Medulla oblongata (tissue), 1 donor: ENCODE measurements around the gene PRICKLE3.
"Not testable (repeated sequence)": the region's sequence is repeated elsewhere in the genome, so short reads cannot be mapped to it uniquely, and the experiment has no call there.

Source experiments
- DNase-seq: peaks from one replicate; pipeline ENCODE4 v3.0.0-alpha.2; 2015; ENCODE audit errors: extremely low spot score

Gene PRICKLE3

GRCh38 chrX:49183701-49184281 lies 2.4 kb downstream of the PRICKLE3 start:
- DNase-seq: no peak

DNA sequence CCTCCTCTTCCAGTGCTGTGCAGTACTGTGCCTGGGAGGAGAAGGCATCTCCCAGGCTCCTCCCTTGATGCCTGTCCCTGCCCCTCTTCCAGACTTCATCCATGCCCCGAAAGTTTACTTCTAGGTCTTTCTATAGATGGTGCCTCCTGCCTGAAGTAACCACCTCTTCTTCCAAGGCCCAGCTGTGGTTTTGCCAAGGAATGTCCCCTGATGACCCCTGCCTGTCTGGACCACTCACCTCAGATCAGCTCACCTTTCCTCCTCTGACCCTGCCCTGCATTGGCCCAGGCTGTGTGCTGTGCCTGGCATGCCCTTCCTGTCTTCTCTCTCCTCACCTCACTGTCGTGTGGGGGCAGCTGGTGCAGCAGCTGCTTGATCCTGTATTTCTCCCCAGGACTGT lies 6.8 kb downstream of the PRICKLE3 start:
- DNase-seq: no peak

DNA sequence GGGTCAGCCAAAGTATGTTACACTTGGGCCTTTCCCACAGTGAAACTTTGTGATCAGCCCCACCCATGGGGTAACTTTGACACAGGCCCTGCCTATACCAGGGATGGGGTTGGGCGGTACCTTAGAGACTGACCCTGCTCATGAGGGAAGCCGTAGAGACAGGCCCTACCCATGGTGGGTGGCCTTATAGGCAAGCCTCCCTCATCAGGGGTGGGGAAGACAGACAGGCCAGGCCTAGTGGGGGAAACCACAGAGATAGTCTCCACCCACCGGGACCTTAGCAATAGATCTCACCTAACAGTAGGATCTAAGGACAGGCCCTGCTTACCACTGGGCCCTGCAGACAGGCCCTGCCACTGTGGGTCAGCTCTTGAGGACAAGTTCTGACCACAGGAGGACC lies 7.6 kb downstream of the PRICKLE3 start:
- DNase-seq: no peak

DNA sequence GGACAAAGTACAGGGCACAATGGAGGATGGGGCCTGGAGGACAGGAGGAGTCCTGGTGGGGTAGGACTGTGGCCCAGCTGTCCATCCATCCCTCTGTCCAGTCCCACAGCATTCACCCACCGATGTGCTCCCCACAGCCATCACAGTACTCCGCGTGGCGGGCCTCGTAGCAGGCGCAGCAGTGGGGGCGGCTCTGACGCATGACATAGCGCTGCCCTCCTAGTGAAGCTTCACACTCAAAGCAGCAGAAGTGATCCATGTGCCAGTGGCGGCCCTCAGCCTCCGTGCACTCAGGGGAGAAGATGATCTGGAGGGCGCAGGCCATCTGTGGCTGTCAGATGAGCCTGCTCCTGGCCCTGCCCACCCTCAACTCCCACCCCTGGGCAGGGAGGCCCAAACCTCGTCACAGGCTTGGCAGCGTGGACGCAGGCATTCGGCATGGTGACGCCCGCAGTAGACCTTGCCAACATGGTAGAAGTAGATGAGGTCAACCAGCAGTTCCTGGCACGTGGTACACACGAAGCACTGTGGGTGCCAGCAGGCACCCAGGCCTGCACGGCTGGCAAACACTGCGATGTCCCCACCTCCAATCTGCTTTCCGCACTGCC lies 8.2 kb downstream of the PRICKLE3 start:
- no peak for DNase-seq

DNA sequence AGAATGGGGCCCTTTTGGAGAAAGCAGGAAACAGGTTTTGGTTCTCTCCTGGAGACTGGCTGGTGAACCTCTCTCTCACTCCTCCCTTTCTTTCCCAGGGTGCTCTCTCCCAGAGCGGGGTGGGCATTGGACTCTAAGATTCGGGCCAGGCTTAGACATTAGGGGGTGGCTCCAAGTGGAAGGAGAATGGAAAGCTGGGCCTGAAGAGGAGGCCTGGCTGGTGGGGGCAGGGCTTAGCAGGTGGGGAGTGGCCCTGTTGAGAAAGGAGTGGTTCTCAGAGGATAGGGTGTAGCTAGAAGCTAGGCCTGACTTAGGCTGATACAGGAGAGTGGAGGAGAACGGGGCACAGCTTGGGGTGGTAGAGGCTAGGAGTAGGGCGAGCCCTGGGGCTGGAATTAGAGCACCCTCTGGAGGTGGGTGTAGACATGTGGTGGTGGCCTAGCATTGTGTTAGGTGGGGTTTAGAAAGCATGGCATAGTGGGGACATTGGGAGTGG lies 8.8 kb downstream of the PRICKLE3 start:
- DNase-seq: no peak

DNA sequence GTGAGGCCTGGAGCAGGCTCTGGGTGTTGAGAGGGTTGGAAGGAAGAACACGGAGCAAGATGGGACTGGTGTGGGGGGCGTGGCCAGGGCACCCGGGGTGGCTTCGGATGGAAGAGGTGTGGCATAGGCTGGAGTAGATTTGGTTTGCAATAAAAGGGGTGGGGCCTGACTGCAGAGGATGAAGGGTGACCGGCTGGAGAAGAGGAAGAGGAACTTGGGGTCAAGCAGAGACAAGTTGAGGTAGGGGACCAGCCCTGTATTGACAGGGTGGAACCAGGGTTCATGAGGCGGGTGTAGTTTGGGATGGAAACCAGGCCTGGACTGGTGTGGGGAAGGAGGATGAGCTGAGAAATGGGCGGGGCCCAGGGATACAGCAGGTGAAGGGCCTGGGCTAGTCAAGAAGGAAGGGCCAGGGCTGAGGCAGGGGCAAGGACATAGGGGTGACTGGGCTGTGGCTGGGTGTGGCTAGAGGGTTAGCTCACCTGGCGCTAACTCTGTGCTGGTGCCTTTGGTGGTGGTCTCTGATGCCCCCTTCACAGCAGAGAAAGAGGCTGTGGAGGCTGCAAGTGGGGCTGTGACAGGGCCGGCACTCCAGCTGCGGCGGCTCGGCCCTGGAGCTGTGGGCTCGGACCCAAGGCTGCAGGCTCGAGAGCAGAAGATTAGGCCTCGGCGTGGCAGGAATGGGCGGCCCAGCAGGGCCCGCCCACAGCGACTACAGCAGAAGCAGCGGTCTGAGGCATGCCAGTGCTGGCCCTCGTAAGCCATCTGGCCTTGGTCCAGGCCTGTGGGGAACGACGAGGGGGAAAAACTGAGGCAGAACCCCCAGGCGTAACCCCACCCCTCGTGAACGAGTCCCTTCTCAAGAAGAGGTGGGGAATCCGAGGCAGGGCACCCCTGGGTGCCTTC lies 9.5 kb downstream of the PRICKLE3 start:
- no peak for DNase-seq

- DNase-seq: no peak
Measured at GRCh38 chrX:49175435-49176274, 10.5 kb downstream of the PRICKLE3 start.

DNA sequence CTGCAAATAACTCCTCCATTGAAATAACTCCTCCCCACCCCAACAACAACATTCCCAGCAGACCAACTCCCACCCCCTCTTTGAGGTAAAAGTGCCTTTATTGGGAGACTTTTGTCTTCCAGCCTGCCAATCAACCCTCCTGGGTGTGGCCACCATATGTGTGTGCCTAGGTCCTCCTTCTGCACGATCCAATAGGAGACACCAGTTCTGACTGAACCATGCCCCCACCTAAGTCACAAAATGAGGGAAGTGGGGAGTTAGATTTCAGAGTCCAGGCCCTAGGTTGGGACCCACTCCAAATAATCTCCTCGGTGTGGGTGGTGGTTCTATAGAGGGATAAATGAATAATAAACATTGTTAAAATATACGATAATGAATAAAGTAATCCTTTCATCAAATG lies 11.4 kb downstream of the PRICKLE3 start:
- DNase-seq: no peak

DNA sequence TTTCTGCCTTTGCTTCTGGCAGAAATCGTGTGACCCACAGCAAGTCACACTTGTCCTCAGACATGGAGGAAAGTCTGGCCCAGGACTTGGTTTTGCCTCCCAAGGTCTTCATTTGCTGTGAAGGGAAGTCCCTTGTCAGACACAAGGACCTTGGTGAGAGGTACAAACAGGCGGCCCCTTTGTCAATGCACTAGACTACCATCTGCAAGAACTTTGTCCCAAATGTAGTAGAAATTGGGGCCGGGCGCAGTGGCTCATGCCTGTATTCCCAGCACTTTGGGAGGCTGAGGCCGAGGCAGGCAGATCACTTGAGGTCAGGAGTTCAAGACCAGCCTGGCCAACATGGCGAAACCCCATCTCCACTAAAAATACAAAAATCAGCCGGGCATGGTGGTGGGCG lies 12.6 kb downstream of the PRICKLE3 start:
- DNase-seq: not testable (repeated sequence)

- DNase-seq: peak; percentile 55
Measured at GRCh38 chrX:49172280-49172780, 13.8 kb downstream of the PRICKLE3 start.

- no peak for DNase-seq
Measured at GRCh38 chrX:49171752-49172279, 14.4 kb downstream of the PRICKLE3 start, which contains the start of gene PLP2. Gene PLP2, plus strand, starts transcription at chrX:49171898. Its CDS starts 103 bp downstream, at chrX:49172001.

DNA sequence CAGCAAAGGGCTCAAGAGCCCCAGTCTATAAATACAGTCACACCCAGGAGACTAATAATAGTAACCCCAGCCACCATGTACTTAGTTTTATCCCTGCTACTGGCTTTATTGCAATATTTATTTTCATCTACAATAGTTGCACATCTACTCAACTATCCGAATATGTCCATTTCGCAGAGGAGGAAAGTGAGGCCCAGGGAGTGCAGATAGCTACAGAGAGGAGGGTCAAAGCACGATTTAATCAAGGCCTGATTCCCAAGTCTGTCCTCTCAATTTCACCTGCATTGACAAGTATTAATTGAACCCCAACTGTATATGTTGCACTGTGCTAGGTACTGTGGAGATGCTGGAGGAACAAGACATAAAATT lies 18.4 kb downstream of the PRICKLE3 start:
- no peak for DNase-seq

DNA sequence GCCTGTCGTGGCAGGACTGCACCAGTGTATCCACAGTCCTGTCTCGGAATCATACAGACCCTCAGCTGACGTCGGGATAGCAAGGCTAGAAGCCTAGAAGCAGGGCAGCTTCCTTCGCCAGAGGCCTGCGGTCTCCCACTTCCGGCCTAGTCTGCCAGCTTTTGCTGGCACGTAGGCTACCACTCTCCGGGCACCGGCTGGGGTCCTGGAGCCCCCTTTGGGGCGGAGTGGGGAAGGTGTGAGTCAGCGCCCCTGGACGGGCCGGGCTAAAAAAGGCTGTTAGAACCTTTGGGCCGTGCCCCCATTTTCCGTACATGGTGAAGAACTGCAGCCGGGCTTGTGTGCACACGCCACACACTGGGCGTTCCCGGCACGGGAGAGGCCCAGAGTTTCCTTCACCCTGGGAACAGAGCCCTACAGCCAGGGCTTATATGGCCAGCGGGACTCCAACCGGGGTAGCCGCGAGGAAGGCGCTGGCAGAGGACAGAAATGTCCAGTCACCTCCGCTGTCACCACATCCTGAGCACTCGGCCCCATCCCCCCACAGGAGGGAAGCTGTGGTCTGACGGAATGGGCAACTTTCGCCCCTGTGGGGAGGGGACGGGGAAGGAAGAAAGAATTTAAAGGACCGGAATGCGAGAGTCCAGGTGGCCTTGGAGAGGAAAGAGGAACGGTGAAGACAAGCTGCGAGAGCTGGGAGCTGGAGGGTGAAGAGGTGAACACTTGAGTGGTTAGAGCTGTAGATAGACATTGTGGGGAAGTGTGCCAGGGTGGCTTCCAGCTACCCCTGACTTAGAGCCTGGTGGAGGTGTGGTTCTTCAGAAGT lies 19.0 kb downstream of the PRICKLE3 start:
- DNase-seq: peak; percentile 46

- peak; percentile 67 for DNase-seq
Measured at GRCh38 chrX:49165901-49166881, 20.0 kb downstream of the PRICKLE3 start.

DNA sequence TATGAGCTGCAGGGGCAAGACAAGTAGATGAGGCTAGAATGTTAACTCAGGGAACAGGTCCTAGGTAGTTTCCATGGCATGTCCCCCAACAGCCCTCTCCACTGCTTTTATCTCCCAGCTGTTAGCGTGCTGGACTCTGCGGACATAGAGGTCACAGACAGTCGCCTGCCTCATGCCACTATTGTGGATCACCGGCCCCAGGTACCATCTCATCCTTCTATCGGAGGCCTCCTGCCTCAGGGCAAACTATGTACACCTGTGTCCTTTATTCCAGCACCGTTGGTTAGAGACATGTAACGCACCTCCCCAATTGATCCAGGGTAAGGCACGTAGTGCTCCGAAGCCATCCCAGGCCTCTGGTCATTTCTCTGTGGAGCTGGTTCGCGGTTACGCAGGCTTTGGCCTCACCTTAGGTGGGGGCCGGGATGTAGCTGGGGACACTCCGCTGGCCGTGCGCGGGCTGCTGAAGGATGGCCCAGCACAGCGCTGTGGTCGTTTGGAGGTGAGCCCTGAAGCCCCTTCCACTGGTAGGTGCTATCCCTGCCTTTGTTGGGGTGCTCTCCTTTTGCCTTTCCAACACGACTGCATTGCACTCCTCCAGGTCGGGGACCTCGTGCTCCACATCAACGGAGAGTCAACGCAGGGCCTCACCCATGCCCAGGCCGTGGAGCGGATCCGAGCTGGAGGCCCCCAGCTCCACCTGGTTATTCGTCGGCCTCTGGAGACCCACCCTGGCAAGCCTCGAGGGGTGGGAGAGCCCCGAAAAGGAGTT lies 21.4 kb downstream of the PRICKLE3 start:
- DNase-seq: no peak

GRCh38 chrX:49163555-49164419 lies 22.4 kb downstream of the PRICKLE3 start:
- peak; percentile 89 for DNase-seq

GRCh38 chrX:49162620-49163019 lies 23.6 kb downstream of the PRICKLE3 start, which contains the start of gene MAGIX:
Gene MAGIX, plus strand, starts transcription at chrX:49162758. Its CDS starts 132 bp downstream, at chrX:49162890.
- no peak for DNase-seq
